ENCODE measurements around the gene DCAF4.
"Not testable (repeated sequence)": the region's sequence is repeated elsewhere in the genome, so short reads cannot be mapped to it uniquely, and the experiment has no call there.

- not testable (repeated sequence) for TF ChIP-seq RAD21 (IDR thresholded peaks at IDR 0.05; ENCODE audit: low read length); CTCF (conservative IDR thresholded peaks at IDR 0.05; ENCODE audit: low read depth, low read length); SMC3 (IDR thresholded peaks at IDR 0.05; ENCODE audit: low read depth, low read length); POLR2A (IDR thresholded peaks at IDR 0.05; ENCODE audit: low read depth, low read length); RFX5 (IDR thresholded peaks at IDR 0.05; ENCODE audit: low read depth, low read length); BHLHE40 (IDR thresholded peaks at IDR 0.05; ENCODE audit: low read depth, low read length); RCOR1 (IDR thresholded peaks at IDR 0.05; ENCODE audit: insufficient replicate concordance, low read length); USF2 (IDR thresholded peaks at IDR 0.05; ENCODE audit: low read depth, low read length)
Measured at GRCh38 chr14:73004641-73005040, 78.4 kb downstream of the DCAF4 start.

Measured in IMR-90 (cell line).